Neural cell (in vitro differentiated cells): Measurements from ENCODE around the gene PROM2. TPM values are rescaled to one million over a fixed set of nuclear protein-coding genes. Genes with fewer than 3 reads are reported as not detected.

Experiments
- H2AFZ ChIP-seq: fragments of 200-600, 300-800 bp; sonication (generic), shearing (Covaris generic); 2 replicates; pipeline ENCODE4 v1.6.0; 2014; ENCODE audit warnings: low read depth, mild to moderate bottlenecking, antibody characterized with exemption, low read length, moderate library complexity
- H3F3A ChIP-seq: fragments of 200-600 bp; shearing (Covaris generic); 2 replicates; pipeline ENCODE4 v1.6.1; 2016; ENCODE audit warnings: mild to moderate bottlenecking, moderate library complexity, mixed read lengths, antibody characterized with exemption, low read length; ENCODE audit not compliant: insufficient read depth, poor library complexity, severe bottlenecking
- H3K27ac ChIP-seq: fragments of 200-600, 300-800 bp; sonication (generic), shearing (Covaris generic); 2 replicates; pipeline ENCODE4 v1.5.1; 2014; ENCODE audit warnings: mild to moderate bottlenecking, low read length, moderate library complexity
- H3K27me3 ChIP-seq: fragments of 300-800, 200-600 bp; sonication (generic), shearing (Covaris generic); 2 replicates; pipeline ENCODE4 v1.6.0; 2014; ENCODE audit warnings: mild to moderate bottlenecking, low read depth, low read length, moderate library complexity; ENCODE audit not compliant: insufficient read depth
- H3K36me3 ChIP-seq: fragments of 300-800, 200-600 bp; sonication (generic), shearing (Covaris generic); 2 replicates; pipeline ENCODE4 v1.5.1; 2014; ENCODE audit warnings: mild to moderate bottlenecking, antibody characterized with exemption, low read length, moderate library complexity; ENCODE audit not compliant: insufficient read depth
- H3K4me2 ChIP-seq: fragments of 300-800, 200-600 bp; sonication (generic), shearing (Covaris generic); 2 replicates; pipeline ENCODE4 v1.6.0; 2014; ENCODE audit warnings: mild to moderate bottlenecking, low read length
- H3K4me3 ChIP-seq: fragments of 300-800, 200-600 bp; sonication (generic), shearing (Covaris generic); 2 replicates; pipeline ENCODE4 v1.5.1; 2014; ENCODE audit warnings: mild to moderate bottlenecking, low read length, moderate library complexity
- H3K79me2 ChIP-seq: fragments of 200-600 bp; shearing (Covaris generic); replicated peaks from 2 replicates; pipeline ENCODE4 v1.6.0; 2014; ENCODE audit warnings: mild to moderate bottlenecking, low read length, moderate library complexity; ENCODE audit not compliant: insufficient read depth
- H3K9ac ChIP-seq: fragments of 300-800, 200-600 bp; sonication (generic), shearing (Covaris generic); 2 replicates; pipeline ENCODE4 v1.6.1; 2016; ENCODE audit warnings: mild to moderate bottlenecking, low read length, mixed read lengths
- H3K9me2 ChIP-seq: fragments of 200-600 bp; shearing (Covaris generic); 2 replicates; pipeline ENCODE4 v1.6.1; 2016; ENCODE audit warnings: mild to moderate bottlenecking, low read length, mixed read lengths; ENCODE audit not compliant: insufficient read depth
- H3K9me3 ChIP-seq: fragments of 200-600, 300-800 bp; sonication (generic), shearing (Covaris generic); 2 replicates; pipeline ENCODE4 v1.6.1; 2016; ENCODE audit warnings: mild to moderate bottlenecking, mixed run types, low read length, moderate library complexity, mixed read lengths
- H4K20me1 ChIP-seq: fragments of 200-600 bp; shearing (Covaris generic); 2 replicates; pipeline ENCODE4 v1.6.1; 2016; ENCODE audit warnings: mild to moderate bottlenecking, mixed run types; ENCODE audit not compliant: insufficient read depth
- EP300 ChIP-seq: fragments of 450-650 bp; conservative IDR thresholded peaks from 2 replicates; pipeline ENCODE4 v1.6.1; 2014; ENCODE audit warnings: antibody characterized with exemption, mild to moderate bottlenecking, moderate library complexity; ENCODE audit not compliant: poor library complexity, severe bottlenecking
- EZH2 ChIP-seq: fragments of 200-600, 300-800 bp; shearing (Covaris generic), sonication (generic); IDR thresholded peaks from 2 replicates; pipeline ENCODE4 v1.6.1; 2014; ENCODE audit warnings: antibody characterized with exemption, low read length, borderline replicate concordance, mild to moderate bottlenecking; ENCODE audit not compliant: insufficient read depth, poor library complexity, severe bottlenecking
- MXI1 ChIP-seq: fragments of 450-650 bp; conservative IDR thresholded peaks from 2 replicates; pipeline ENCODE4 v1.6.1; 2014; ENCODE audit warnings: antibody characterized with exemption, mild to moderate bottlenecking; ENCODE audit not compliant: poor library complexity, severe bottlenecking
- POLR2AphosphoS5 ChIP-seq: IDR thresholded peaks from 2 replicates; pipeline ENCODE4 v1.6.1; 2012
- RAD21 ChIP-seq: fragments of 450-650 bp; conservative IDR thresholded peaks from 2 replicates; pipeline ENCODE4 v1.6.1; 2014; ENCODE audit warnings: antibody characterized with exemption, mild to moderate bottlenecking, moderate library complexity
- SMC3 ChIP-seq: fragments of 450-650 bp; conservative IDR thresholded peaks from 2 replicates; pipeline ENCODE4 v1.6.1; 2014; ENCODE audit warnings: antibody characterized with exemption, mild to moderate bottlenecking, moderate library complexity; ENCODE audit not compliant: poor library complexity
- TAF1 ChIP-seq: IDR thresholded peaks from 2 replicates; pipeline ENCODE4 v1.6.1; 2012; ENCODE audit warnings: low read depth
- polyA plus RNA-seq: library from polyadenylated mRNA; depleted of rRNA; stranded (reverse); fragments of >200 nt; gene quantifications from 2 replicates; pipeline ENCODE4 v1.2.3, GENCODE V29; 2014
- TF ChIP-seq, protein P1 (sequence below): IDR thresholded peaks from 2 replicates; pipeline ENCODE4 v1.6.1; 2012; ENCODE audit warnings: borderline replicate concordance
- TF ChIP-seq, protein P2 (sequence below): fragments of 450-650 bp; IDR thresholded peaks from 2 replicates; pipeline ENCODE4 v1.5.1; 2014; ENCODE audit warnings: antibody characterized with exemption, mild to moderate bottlenecking, moderate library complexity; ENCODE audit not compliant: poor library complexity, severe bottlenecking

The PROM2 gene
- polyA plus RNA-seq, 1 donor from 2014 or later, result 2.2 TPM

DNA sequence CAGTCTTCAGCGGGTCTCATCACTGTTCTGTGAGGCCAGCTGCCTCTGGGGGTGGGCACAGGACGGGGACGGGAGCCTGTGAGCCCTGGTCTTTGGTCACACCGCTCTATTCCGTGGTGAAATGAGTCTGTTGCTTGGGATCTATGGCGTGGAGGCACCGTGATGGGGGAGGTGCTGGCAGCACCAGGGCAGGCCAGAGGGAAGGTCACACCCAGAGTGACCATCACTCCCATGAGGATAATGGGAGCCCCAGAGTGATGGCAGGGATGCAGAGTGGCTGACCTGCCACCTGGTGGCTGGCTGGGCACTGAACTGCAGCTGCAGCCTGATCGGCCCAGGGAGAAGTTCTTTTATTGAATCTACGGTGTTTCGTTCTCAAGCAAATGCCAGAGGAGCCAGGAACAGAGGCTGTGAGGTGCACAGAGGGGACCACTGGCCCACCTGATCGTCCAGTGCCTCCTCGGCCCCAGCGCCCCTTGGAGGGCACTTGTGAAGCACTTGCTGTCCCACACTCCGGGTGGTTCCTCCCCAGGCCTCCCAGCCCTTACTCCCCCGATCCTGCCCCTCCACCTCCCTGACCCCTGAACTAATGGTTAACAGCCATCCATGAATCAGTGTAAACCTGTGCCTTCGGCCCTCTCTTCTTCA, 40.8 kb downstream of the PROM2 start:
- H3K4me3 ChIP-seq, result no peak overlapping the region
- H2AFZ ChIP-seq, result no peak overlapping the region
- H3K27ac ChIP-seq, result no peak overlapping the region
- H4K20me1 ChIP-seq, result no peaks in the 10 kb centered on the region
- TF ChIP-seq SMC3 (no peak), RAD21 (no peak), TAF1 (no peak), EP300 (no peak), EZH2 (no peak), MXI1 (no peak), POLR2AphosphoS5 (no peak)
- TF ChIP-seq, protein P1, sequence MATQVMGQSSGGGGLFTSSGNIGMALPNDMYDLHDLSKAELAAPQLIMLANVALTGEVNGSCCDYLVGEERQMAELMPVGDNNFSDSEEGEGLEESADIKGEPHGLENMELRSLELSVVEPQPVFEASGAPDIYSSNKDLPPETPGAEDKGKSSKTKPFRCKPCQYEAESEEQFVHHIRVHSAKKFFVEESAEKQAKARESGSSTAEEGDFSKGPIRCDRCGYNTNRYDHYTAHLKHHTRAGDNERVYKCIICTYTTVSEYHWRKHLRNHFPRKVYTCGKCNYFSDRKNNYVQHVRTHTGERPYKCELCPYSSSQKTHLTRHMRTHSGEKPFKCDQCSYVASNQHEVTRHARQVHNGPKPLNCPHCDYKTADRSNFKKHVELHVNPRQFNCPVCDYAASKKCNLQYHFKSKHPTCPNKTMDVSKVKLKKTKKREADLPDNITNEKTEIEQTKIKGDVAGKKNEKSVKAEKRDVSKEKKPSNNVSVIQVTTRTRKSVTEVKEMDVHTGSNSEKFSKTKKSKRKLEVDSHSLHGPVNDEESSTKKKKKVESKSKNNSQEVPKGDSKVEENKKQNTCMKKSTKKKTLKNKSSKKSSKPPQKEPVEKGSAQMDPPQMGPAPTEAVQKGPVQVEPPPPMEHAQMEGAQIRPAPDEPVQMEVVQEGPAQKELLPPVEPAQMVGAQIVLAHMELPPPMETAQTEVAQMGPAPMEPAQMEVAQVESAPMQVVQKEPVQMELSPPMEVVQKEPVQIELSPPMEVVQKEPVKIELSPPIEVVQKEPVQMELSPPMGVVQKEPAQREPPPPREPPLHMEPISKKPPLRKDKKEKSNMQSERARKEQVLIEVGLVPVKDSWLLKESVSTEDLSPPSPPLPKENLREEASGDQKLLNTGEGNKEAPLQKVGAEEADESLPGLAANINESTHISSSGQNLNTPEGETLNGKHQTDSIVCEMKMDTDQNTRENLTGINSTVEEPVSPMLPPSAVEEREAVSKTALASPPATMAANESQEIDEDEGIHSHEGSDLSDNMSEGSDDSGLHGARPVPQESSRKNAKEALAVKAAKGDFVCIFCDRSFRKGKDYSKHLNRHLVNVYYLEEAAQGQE, result no peak
- TF ChIP-seq, protein P2, sequence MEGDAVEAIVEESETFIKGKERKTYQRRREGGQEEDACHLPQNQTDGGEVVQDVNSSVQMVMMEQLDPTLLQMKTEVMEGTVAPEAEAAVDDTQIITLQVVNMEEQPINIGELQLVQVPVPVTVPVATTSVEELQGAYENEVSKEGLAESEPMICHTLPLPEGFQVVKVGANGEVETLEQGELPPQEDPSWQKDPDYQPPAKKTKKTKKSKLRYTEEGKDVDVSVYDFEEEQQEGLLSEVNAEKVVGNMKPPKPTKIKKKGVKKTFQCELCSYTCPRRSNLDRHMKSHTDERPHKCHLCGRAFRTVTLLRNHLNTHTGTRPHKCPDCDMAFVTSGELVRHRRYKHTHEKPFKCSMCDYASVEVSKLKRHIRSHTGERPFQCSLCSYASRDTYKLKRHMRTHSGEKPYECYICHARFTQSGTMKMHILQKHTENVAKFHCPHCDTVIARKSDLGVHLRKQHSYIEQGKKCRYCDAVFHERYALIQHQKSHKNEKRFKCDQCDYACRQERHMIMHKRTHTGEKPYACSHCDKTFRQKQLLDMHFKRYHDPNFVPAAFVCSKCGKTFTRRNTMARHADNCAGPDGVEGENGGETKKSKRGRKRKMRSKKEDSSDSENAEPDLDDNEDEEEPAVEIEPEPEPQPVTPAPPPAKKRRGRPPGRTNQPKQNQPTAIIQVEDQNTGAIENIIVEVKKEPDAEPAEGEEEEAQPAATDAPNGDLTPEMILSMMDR, result no peak
- H3K9me2 ChIP-seq, result no peaks in the 10 kb centered on the region
- H3K79me2 ChIP-seq, result no peaks in the 10 kb centered on the region
- H3K36me3 ChIP-seq, result no peaks in the 10 kb centered on the region
- H3K9me3 ChIP-seq, result peaks cover 15% of the 10 kb centered on the region
- no peaks in the 10 kb centered on the region for H3K27me3 ChIP-seq
- no peak overlapping the region for H3K4me2 ChIP-seq
- no peak overlapping the region for H3K9ac ChIP-seq
- no peaks in the 10 kb centered on the region for H3F3A ChIP-seq

DNA sequence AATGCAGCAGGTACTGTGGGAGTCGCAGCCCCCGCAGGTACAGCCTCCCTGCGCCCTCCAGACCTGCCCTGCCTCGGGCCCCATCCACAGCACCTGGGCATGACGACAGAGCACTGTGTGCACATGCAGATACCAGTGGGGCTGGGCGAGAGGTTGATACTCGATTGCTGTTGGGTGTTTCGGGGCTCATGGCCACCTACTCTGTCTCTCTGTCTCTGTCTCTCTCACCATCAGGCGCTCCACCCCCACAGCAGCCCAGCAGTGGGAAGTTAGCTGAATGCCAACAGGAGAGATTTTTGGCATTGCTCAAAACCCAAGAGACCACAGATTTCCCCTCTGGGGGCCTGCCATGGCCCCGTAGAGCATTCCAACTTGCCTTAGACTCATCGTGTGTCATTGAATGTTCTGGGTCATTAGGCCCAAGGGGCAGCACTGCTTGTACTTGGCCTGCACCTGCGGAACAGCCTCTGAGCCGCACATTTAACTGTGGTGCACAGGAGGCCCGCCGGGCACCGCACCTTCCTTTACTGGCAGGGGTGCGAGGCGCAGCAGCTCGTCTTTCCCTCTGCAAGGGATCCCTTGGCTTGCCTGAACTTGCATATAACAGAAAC, 41.7 kb downstream of the PROM2 start:
- H3K36me3 ChIP-seq, result no peaks in the 10 kb centered on the region
- TF ChIP-seq RAD21 (no peak), MXI1 (no peak), TAF1 (no peak), SMC3 (no peak), EZH2 (no peak), POLR2AphosphoS5 (no peak), EP300 (no peak)
- TF ChIP-seq, protein P1, result no peak
- TF ChIP-seq, protein P2, result no peak
- no peaks in the 10 kb centered on the region for H4K20me1 ChIP-seq
- H3K79me2 ChIP-seq, result no peaks in the 10 kb centered on the region
- H3K4me3 ChIP-seq, result no peak overlapping the region
- no peaks in the 10 kb centered on the region for H3F3A ChIP-seq
- H3K27me3 ChIP-seq, result no peaks in the 10 kb centered on the region
- peaks cover 15% of the 10 kb centered on the region for H3K9me3 ChIP-seq
- H3K9ac ChIP-seq, result no peak overlapping the region
- H2AFZ ChIP-seq, result no peak overlapping the region
- H3K27ac ChIP-seq, result no peak overlapping the region
- no peak overlapping the region for H3K4me2 ChIP-seq
- H3K9me2 ChIP-seq, result no peaks in the 10 kb centered on the region
